Measurements from ENCODE around the gene KRT6C.
"Not testable (repeated sequence)": the region's sequence is repeated elsewhere in the genome, so short reads cannot be mapped to it uniquely, and the experiment has no call there.

Gene KRT6C

GRCh38 chr12:52473768-52474167 is at the start of gene KRT6C:
Gene KRT6C, minus strand, starts transcription at chr12:52473805. Its CDS starts 68 bp downstream, at chr12:52473737.
- no peak for FAIRE-seq

- no peak for FAIRE-seq
These were observed 48.9 kb upstream of the KRT6C start for GRCh38 chr12:52522346-52523011.

GRCh38 chr12:52521568-52522266 is 48.1 kb upstream of the KRT6C start:
- FAIRE-seq = no peak

- no peak for FAIRE-seq
These were observed 47.6 kb upstream of the KRT6C start for GRCh38 chr12:52521175-52521567.

GRCh38 chr12:52519826-52520662 is 46.4 kb upstream of the KRT6C start, which contains the start of gene KRT5:
Gene KRT5, minus strand, starts transcription at chr12:52520394. Its CDS starts 98 bp downstream, at chr12:52520296.
- no peak for FAIRE-seq

- FAIRE-seq = no peak
These were observed 45.7 kb upstream of the KRT6C start for GRCh38 chr12:52519387-52519703.

GRCh38 chr12:52518574-52519386 is 45.2 kb upstream of the KRT6C start:
- no peak for FAIRE-seq

- no peak for FAIRE-seq
These were observed 44.3 kb upstream of the KRT6C start for GRCh38 chr12:52517888-52518287.

- FAIRE-seq = no peak
These were observed 43.6 kb upstream of the KRT6C start for GRCh38 chr12:52517005-52517835.

GRCh38 chr12:52515927-52516831 is 42.6 kb upstream of the KRT6C start:
- no peak for FAIRE-seq

- no peak for FAIRE-seq
These were observed 41.7 kb upstream of the KRT6C start for GRCh38 chr12:52515319-52515646.

- FAIRE-seq = no peak
These were observed 41.1 kb upstream of the KRT6C start for GRCh38 chr12:52514471-52515318.

- no peak for FAIRE-seq
These were observed 40.1 kb upstream of the KRT6C start for GRCh38 chr12:52513736-52514135.

GRCh38 chr12:52508211-52508610 is 34.6 kb upstream of the KRT6C start:
- FAIRE-seq = no peak

GRCh38 chr12:52506858-52507715 is 33.5 kb upstream of the KRT6C start:
- no peak for FAIRE-seq

- FAIRE-seq = no peak
These were observed 29.3 kb upstream of the KRT6C start for GRCh38 chr12:52502877-52503276.

GRCh38 chr12:52501490-52501889 is 27.9 kb upstream of the KRT6C start:
- FAIRE-seq = no peak

GRCh38 chr12:52500574-52500973 is 27.0 kb upstream of the KRT6C start:
- FAIRE-seq = not testable (repeated sequence)

All from endometrium (tissue), 2 donors.